OCI-LY1 (cell line): Measurements from ENCODE around the gene ALDH1A2.

ENCODE experiments used
- H2AFZ ChIP-seq: fragments of 200-600 bp; sonication (generic), shearing (Covaris generic); 2 replicates; pipeline ENCODE4 v1.6.0; 2014; ENCODE audit warnings: antibody characterized with exemption, mild to moderate bottlenecking, low read length
- H3F3A ChIP-seq: fragments of 200-600 bp; sonication (generic), shearing (Covaris generic); 2 replicates; pipeline ENCODE4 v1.6.0; 2014; ENCODE audit warnings: mild to moderate bottlenecking, antibody characterized with exemption, low read length, moderate library complexity; ENCODE audit not compliant: insufficient read depth
- H3K27ac ChIP-seq: fragments of 200-600 bp; sonication (generic); 2 replicates; pipeline ENCODE4 v1.5.1; 2014; ENCODE audit warnings: low read length, mixed run types, mild to moderate bottlenecking, low read depth; ENCODE audit not compliant: poor library complexity, severe bottlenecking
- H3K27me3 ChIP-seq: fragments of 200-600 bp; sonication (generic); 2 replicates; pipeline ENCODE4 v1.6.0; 2014; ENCODE audit warnings: antibody characterized with exemption, mild to moderate bottlenecking, low read length, moderate library complexity; ENCODE audit not compliant: insufficient read depth
- H3K36me3 ChIP-seq: fragments of 200-600 bp; sonication (generic); 2 replicates; pipeline ENCODE4 v1.6.1; 2014; ENCODE audit warnings: mild to moderate bottlenecking, antibody characterized with exemption, low read length, moderate library complexity, mixed read lengths; ENCODE audit not compliant: insufficient read depth
- H3K4me1 ChIP-seq: fragments of 200-600 bp; sonication (generic); 2 replicates; pipeline ENCODE4 v1.5.1; 2014; ENCODE audit warnings: mild to moderate bottlenecking, low read length, moderate library complexity; ENCODE audit not compliant: insufficient read depth, severe bottlenecking
- H3K4me2 ChIP-seq: fragments of 200-600 bp; sonication (generic), shearing (Covaris generic); 2 replicates; pipeline ENCODE4 v1.6.1; 2014; ENCODE audit warnings: low read length
- H3K4me3 ChIP-seq: fragments of 200-600 bp; sonication (generic); 2 replicates; pipeline ENCODE4 v1.5.1; 2014; ENCODE audit warnings: low read length, low read depth, mild to moderate bottlenecking, mixed read lengths; ENCODE audit not compliant: poor library complexity, severe bottlenecking
- H3K79me2 ChIP-seq: fragments of 200-600 bp; shearing (Covaris generic); 2 replicates; pipeline ENCODE4 v1.6.1; 2016; ENCODE audit warnings: mixed run types, low read length, mixed read lengths; ENCODE audit not compliant: insufficient read depth
- H3K9ac ChIP-seq: fragments of 200-600 bp; sonication (generic), shearing (Covaris generic); 2 replicates; pipeline ENCODE4 v1.6.1; 2014; ENCODE audit warnings: mild to moderate bottlenecking, low read length, mixed read lengths
- H3K9me2 ChIP-seq: fragments of 200-600 bp; sonication (generic), shearing (Covaris generic); 2 replicates; pipeline ENCODE4 v1.6.1; 2014; ENCODE audit warnings: low read depth, mild to moderate bottlenecking, low read length, mixed read lengths
- H3K9me3 ChIP-seq: fragments of 200-600 bp; shearing (Covaris generic); 2 replicates; pipeline ENCODE4 v1.6.1; 2014; ENCODE audit warnings: low read length, mixed read lengths
- H4K20me1 ChIP-seq: fragments of 200-600 bp; sonication (generic), shearing (Covaris generic); 2 replicates; pipeline ENCODE4 v1.6.0; 2016; ENCODE audit warnings: mild to moderate bottlenecking, low read length; ENCODE audit not compliant: insufficient read depth
- CTCF ChIP-seq: fragments of 200-600 bp; sonication (generic), shearing (Covaris generic); IDR thresholded peaks from 2 replicates; pipeline ENCODE4 v1.5.1; 2017; ENCODE audit warnings: mild to moderate bottlenecking, antibody characterized with exemption, low read length, moderate library complexity, mixed read lengths
- EZH2 ChIP-seq: fragments of 200-600 bp; sonication (generic), shearing (Covaris generic); IDR thresholded peaks from 2 replicates; pipeline ENCODE4 v1.8.0; 2017; ENCODE audit warnings: borderline replicate concordance, mixed run types, mild to moderate bottlenecking, antibody characterized with exemption, low read length, moderate library complexity, mixed read lengths

The ALDH1A2 gene

GRCh38 chr15:57992761-57993355 is 72.7 kb downstream of the ALDH1A2 start:
- Histone ChIP-seq H3K4me1 (no peaks in the 10 kb centered on the region), H3K79me2 (no peaks in the 10 kb centered on the region), H3K27ac (no peak overlapping the region), H2AFZ (no peak overlapping the region), H3K9me3 (no peaks in the 10 kb centered on the region), H3K4me3 (no peak overlapping the region), H4K20me1 (no peaks in the 10 kb centered on the region), H3K9me2 (no peaks in the 10 kb centered on the region), H3K4me2 (no peak overlapping the region), H3K36me3 (no peaks in the 10 kb centered on the region), H3K27me3 (no peaks in the 10 kb centered on the region), H3F3A (no peaks in the 10 kb centered on the region), H3K9ac (no peak overlapping the region)
- TF ChIP-seq EZH2 (no peak), CTCF (no peak)

GRCh38 chr15:57973534-57973933 is 92.0 kb downstream of the ALDH1A2 start:
- Histone ChIP-seq H3K27ac (no peak overlapping the region), H3K4me2 (no peak overlapping the region), H3K27me3 (no peaks in the 10 kb centered on the region), H3K4me3 (no peak overlapping the region), H3K9me3 (no peaks in the 10 kb centered on the region), H4K20me1 (no peaks in the 10 kb centered on the region), H3K9me2 (no peaks in the 10 kb centered on the region), H3K4me1 (no peaks in the 10 kb centered on the region), H3F3A (no peaks in the 10 kb centered on the region), H3K36me3 (no peaks in the 10 kb centered on the region), H2AFZ (no peak overlapping the region), H3K9ac (no peak overlapping the region), H3K79me2 (no peaks in the 10 kb centered on the region)
- TF ChIP-seq EZH2: no peak
- no peak for TF ChIP-seq CTCF

GRCh38 chr15:57972864-57973263 is 92.6 kb downstream of the ALDH1A2 start:
- Histone ChIP-seq H3K27ac (no peak overlapping the region), H3F3A (no peaks in the 10 kb centered on the region), H2AFZ (no peak overlapping the region), H3K9me3 (no peaks in the 10 kb centered on the region), H3K9ac (no peak overlapping the region), H3K36me3 (no peaks in the 10 kb centered on the region), H3K79me2 (no peaks in the 10 kb centered on the region), H3K9me2 (no peaks in the 10 kb centered on the region), H3K27me3 (no peaks in the 10 kb centered on the region), H3K4me1 (no peaks in the 10 kb centered on the region), H3K4me2 (no peak overlapping the region), H4K20me1 (no peaks in the 10 kb centered on the region), H3K4me3 (no peak overlapping the region)
- TF ChIP-seq CTCF: no peak
- TF ChIP-seq EZH2: no peak
